K562 (cell line): Measurements from ENCODE around the gene GPATCH4. TPM values are rescaled to one million over a fixed set of nuclear protein-coding genes. Genes with fewer than 3 reads are reported as not detected.
A peak's percentile ranks its signal among the peaks of the same experiment; 100 is the strongest.

ENCODE experiments used
- ATAC-seq: fragments of 200-7000 bp; cut with Tn5 transposase; 3 replicates; pipeline ENCODE4 v1.9.1; 2020; ENCODE audit warnings: moderate library complexity
- BruUV-seq: library from RNA; stranded (reverse); fragments of 400-500 nt; replicated peaks from 2 replicates; lab custom pipeline; 2021; lab: Mats Ljungman, UMichigan
- CTCF ChIA-PET: fragments of 300-600 bp; formaldehyde crosslinking; extraction: SDS; loops from one replicate; lab custom pipeline; 2021; ENCODE audit warnings: low intra/inter-chr PET ratio; lab: Yijun Ruan, JAX
- POLR2A ChIA-PET: fragments of 300-600, 350-650 bp; sonication (Branson Sonifier 250); formaldehyde crosslinking; extraction: SDS; loops from one replicate; lab custom pipeline; 2021; ENCODE audit warnings: antibody characterized with exemption, inconsistent platforms; lab: Yijun Ruan, JAX
- DNase-seq, 4 experiments: peaks; one replicate each; pipeline versions ENCODE4 v3.0.0 to v3.0.0-alpha.2; 2011 to 2018; ENCODE audit warnings: low spot score in 3 of 4, mixed read lengths in 3 of 4; ENCODE audit errors: extremely low read depth in 1 of 4
- FAIRE-seq: peaks from 2 replicates; lab custom pipeline; 2011; peaks lifted over from hg19 to GRCh38; lab: Jason Lieb, UNC
- H2AFZ ChIP-seq: 2 replicates; pipeline ENCODE4 v1.6.0; 2011; ENCODE audit warnings: low read depth, low read length, control low read depth, inconsistent platforms
- H3K27ac ChIP-seq: fragments of 200-600 bp; 3 replicates; pipeline ENCODE4 v1.8.0; 2011; ENCODE audit warnings: low read depth, mild to moderate bottlenecking, control low read depth, inconsistent platforms, low read length, moderate library complexity, mixed read lengths; ENCODE audit errors: extremely low read depth
- H3K27me3 ChIP-seq, 2 experiments: fragments of 300-600 bp in 1 of 2; 2 replicates in 1 of 2; 3 replicates in 1 of 2; pipeline versions ENCODE4 v1.6.0 to v1.8.0; 2011; ENCODE audit warnings: inconsistent platforms in 2 of 2, low read length in 2 of 2, mild to moderate bottlenecking in 1 of 2, mixed read lengths in 1 of 2, moderate library complexity in 1 of 2; ENCODE audit not compliant: control insufficient read depth in 2 of 2, insufficient read depth in 2 of 2
- H3K36me3 ChIP-seq: fragments of 300-600 bp; 3 replicates; pipeline ENCODE4 v1.8.0; 2011; ENCODE audit warnings: mild to moderate bottlenecking, low read length, inconsistent platforms; ENCODE audit not compliant: control insufficient read depth, insufficient read depth
- H3K4me1 ChIP-seq, 2 experiments: fragments of 200-600 bp in 1 of 2; replicated peaks in 1 of 2; 2 replicates in 1 of 2; 3 replicates in 1 of 2; pipeline versions ENCODE4 v1.5.1 to v1.8.0; 2011; ENCODE audit warnings: inconsistent platforms in 2 of 2, low read length in 2 of 2, mild to moderate bottlenecking in 1 of 2, mixed read lengths in 1 of 2, moderate library complexity in 1 of 2; ENCODE audit not compliant: control insufficient read depth in 2 of 2, insufficient read depth in 2 of 2
- H3K4me2 ChIP-seq: 2 replicates; pipeline ENCODE4 v1.6.1; 2011; ENCODE audit warnings: low read length, control low read depth, inconsistent platforms, mixed read lengths; ENCODE audit not compliant: insufficient read depth
- H3K4me3 ChIP-seq: fragments of 200-600 bp; sonication (generic), shearing (Covaris generic); 2 replicates; pipeline ENCODE4 v1.5.1; 2016; ENCODE audit warnings: control low read depth, inconsistent platforms
- H3K79me2 ChIP-seq: fragments of 200-600 bp; 3 replicates; pipeline ENCODE4 v1.8.0; 2011; ENCODE audit warnings: low read length, inconsistent platforms; ENCODE audit not compliant: control insufficient read depth, insufficient read depth
- H3K9ac ChIP-seq, 2 experiments: 2 replicates each; pipeline versions ENCODE4 v1.6.0 to v1.6.1; 2011; ENCODE audit warnings: low read depth in 2 of 2, low read length in 2 of 2, control low read depth in 1 of 2, inconsistent platforms in 1 of 2, mild to moderate bottlenecking in 1 of 2, mixed read lengths in 1 of 2; ENCODE audit not compliant: insufficient read depth in 1 of 2
- H3K9me1 ChIP-seq: one replicate; pipeline ENCODE4 v1.6.0; 2011; ENCODE audit warnings: inconsistent platforms, mild to moderate bottlenecking, low read length, moderate library complexity; ENCODE audit not compliant: control insufficient read depth, insufficient read depth
- H3K9me3 ChIP-seq: replicated peaks from 2 replicates; pipeline ENCODE4 v1.5.1; 2011; ENCODE audit warnings: low read depth, low read length, inconsistent platforms; ENCODE audit not compliant: control insufficient read depth, insufficient read depth
- H4K20me1 ChIP-seq: replicated peaks from 2 replicates; pipeline ENCODE4 v1.6.1; 2011; ENCODE audit warnings: low read length, inconsistent platforms, mixed read lengths; ENCODE audit not compliant: control insufficient read depth, insufficient read depth
- FOXK2 ChIP-seq, 2 experiments: fragments of 450-650 bp; IDR thresholded peaks in 1 of 2; conservative IDR thresholded peaks in 1 of 2; 2 replicates each; pipeline ENCODE4 v1.6.1; 2016; ENCODE audit warnings: low read depth in 2 of 2, mild to moderate bottlenecking in 1 of 2
- KAT7 ChIP-seq: sonication (generic); formaldehyde crosslinking; IDR thresholded peaks from 2 replicates; pipeline ENCODE4 v1.8.0; 2022; ENCODE audit warnings: missing genetic modification reagents, mild to moderate bottlenecking, borderline replicate concordance
- MECOM ChIP-seq: fragments of 250-450 bp; sonication (Bioruptor Pico); IDR thresholded peaks from 2 replicates; pipeline ENCODE4 v1.8.0; 2022; ENCODE audit warnings: inconsistent platforms
- MIER1 ChIP-seq: fragments of 450-650 bp; IDR thresholded peaks from 2 replicates; pipeline ENCODE4 v1.6.1; 2016; ENCODE audit warnings: antibody characterized with exemption, mild to moderate bottlenecking, low read depth
- PBX2 ChIP-seq, 2 experiments: IDR thresholded peaks in 1 of 2; conservative IDR thresholded peaks in 1 of 2; 2 replicates each; pipeline ENCODE4 v1.6.1; 2016; ENCODE audit warnings: low read depth in 2 of 2, mild to moderate bottlenecking in 1 of 2, missing compliant biosample characterization in 1 of 2, missing genetic modification characterization in 1 of 2, moderate library complexity in 1 of 2
- PKNOX1 ChIP-seq: fragments of 450-650 bp; IDR thresholded peaks from 2 replicates; pipeline ENCODE4 v1.6.1; 2016
- PREB ChIP-seq: sonication (generic); formaldehyde crosslinking; IDR thresholded peaks from 2 replicates; pipeline ENCODE4 v1.8.1; 2023; ENCODE audit warnings: mild to moderate bottlenecking, missing genetic modification reagents
- RBM22 ChIP-seq: fragments of 200-400 bp; formaldehyde crosslinking; IDR thresholded peaks from 2 replicates; pipeline ENCODE4 v1.6.1; 2018; ENCODE audit warnings: low read length, low read depth; ENCODE audit not compliant: poor library complexity, severe bottlenecking
- STAT6 ChIP-seq: sonication (generic); formaldehyde crosslinking; IDR thresholded peaks from 2 replicates; pipeline ENCODE4 v1.8.1; 2023; ENCODE audit warnings: mild to moderate bottlenecking, missing genetic modification reagents
- TBL1XR1 ChIP-seq, 2 experiments: IDR thresholded peaks; 2 replicates each; pipeline ENCODE4 v1.6.1; 2012; ENCODE audit warnings: improper control_type of control experiment in 2 of 2, low read length in 2 of 2, mild to moderate bottlenecking in 1 of 2
- THRB ChIP-seq: fragments of 450-650 bp; formaldehyde crosslinking; conservative IDR thresholded peaks from 2 replicates; pipeline ENCODE4 v1.4.0; 2022; ENCODE audit warnings: mild to moderate bottlenecking, missing genetic modification characterization
- ZNF175 ChIP-seq: fragments of 200-800 bp; sonication (Bioruptor generic); IDR thresholded peaks from 2 replicates; pipeline ENCODE4 v1.6.1; 2016; ENCODE audit warnings: low read depth, mild to moderate bottlenecking, missing genetic modification characterization, missing compliant biosample characterization
- WGBS: fragments of 100-300 bp; shearing (Covaris generic); methylation state at CpG from one replicate; pipeline ENCODE4 v1.1.6; 2016; ENCODE audit warnings: low coverage, mixed read lengths; ENCODE audit not compliant: insufficient coverage; ENCODE audit errors: missing lambda C conversion rate; 5-methylcytosine and 5-hydroxymethylcytosine counted together
- in situ Hi-C: fragments of 300-500 bp; cut with MboI; formaldehyde crosslinking; loops from 4 replicates; pipeline ENCODE4 v1.15.0; 2018; ENCODE audit warnings: inconsistent platforms, mixed read lengths
- intact Hi-C: fragments of 100-400 bp; cut with micrococcal nuclease; formaldehyde crosslinking; loops from 2 replicates; pipeline ENCODE4 v1.14.2; 2022
- polyA plus RNA-seq, 8 experiments: library from polyadenylated mRNA; depleted of rRNA in 4 of 8; stranded (reverse) in 5 of 8; unstranded in 3 of 8; fragments of >200 nt; fragmentation: Nextera tagmentation in 2 of 8; fragmentation: Illumina TruSeq in 1 of 8; extraction: Ambion mirVana in 2 of 8; extraction: Trizol in 1 of 8; gene quantifications; 2 replicates each; pipeline versions ENCODE4 v1.2.1 to v1.2.3, GENCODE V29; 2011 to 2014; ENCODE audit warnings: inconsistent platforms in 1 of 8, missing spikeins in 1 of 8
- total RNA-seq, 7 experiments: library from RNA; depleted of rRNA in 6 of 7; stranded (reverse); fragments of >200 nt in 6 of 7; fragmentation: Illumina TruSeq in 2 of 7; extraction: Trizol in 2 of 7; gene quantifications; 2 replicates each; pipeline versions ENCODE4 v1.2.1 to v1.2.3, GENCODE V29; 2011 to 2021; ENCODE audit warnings: low replicate concordance in 1 of 7

Gene GPATCH4
- total and polyA plus RNA-seq, 9 of the 15 experiments (the other 6 are each of a cell fraction or from before 2014, with no cell fraction given): 43.7 to 105 (median 76.5) TPM

- Histone ChIP-seq H3K27ac (peak overlapping the region; percentile 92), H3K4me2 (peak overlapping the region; percentile 96), H3K9me3 (no peaks in the 10 kb centered on the region), H4K20me1 (no peaks in the 10 kb centered on the region), H2AFZ (peak overlapping the region; percentile 95), H3K4me3 (peak overlapping the region; percentile 88), H3K27me3 (no peaks in the 10 kb centered on the region), H3K9me1 (no peaks in the 10 kb centered on the region), H3K4me1 (peaks cover 7 to 15% of the 10 kb centered on the region in 2 experiments; a peak in 4 of 5 replicates), H3K79me2 (peaks cover 21% of the 10 kb centered on the region), H3K9ac (peak overlapping the region; percentile 88 to 93), H3K36me3 (peaks cover 41% of the 10 kb centered on the region)
- in situ Hi-C loops: no loop called here
- DNase-seq (peak in 1 of 4 experiments; percentile 33), ATAC-seq (peak; percentile 60), FAIRE-seq (peak; percentile 77)
- BruUV-seq: no TSS peak
- intact Hi-C loops: no loop called here
- ChIA-PET CTCF (interaction anchor here (0.6 kb wide), 1 partner anchor 141 kb away, joined by 3 read pairs; no protein-coding TSS in a partner anchor), POLR2A (interaction anchor here (1.0 to 2.6 kb wide), 9 partner anchors 9 to 134 kb away, joined by 3 to 16 read pairs (median 6); partner anchors contain the start of genes GPATCH4 and TTC24)
- 1% methylated on average over 6 of the region's 6 CpGs for WGBS
- TF ChIP-seq TBL1XR1 (IDR thresholded peaks at IDR 0.05; ENCODE audit: low read length in 2 of 2) (no peak), KAT7 (0 out of 2 replicates have a peak, but pooled peaks have one; percentile 23), THRB (CRISPR knock-in tag) (no peak), MECOM (CRISPR knock-in tag) (no peak), PREB (CRISPR knock-in tag) (peak; percentile 83; the same call in 1 of the 2 replicates), STAT6 (CRISPR knock-in tag) (no peak), ZNF175 (CRISPR knock-in tag) (no peak), PKNOX1 (no peak), PBX2 (CRISPR knock-in tag; IDR thresholded peaks at IDR 0.05; ENCODE audit: low read depth) (no peak), PBX2 (tag; conservative IDR thresholded peaks at IDR 0.05; ENCODE audit: low read depth) (no peak), MIER1 (0 out of 2 replicates have a peak, but pooled peaks have one; percentile 48), FOXK2 (conservative IDR thresholded peaks at IDR 0.05 in 1 of 2, IDR thresholded peaks at IDR 0.05 in 1 of 2; ENCODE audit: low read depth in 2 of 2) (peak; percentile 62 to 74; a peak in 2 of 4 replicates), RBM22 (no peak)
Measured at GRCh38 chr1:156591181-156591431, 10.2 kb downstream of the GPATCH4 start.
